Pancreas (tissue), 10 donors: ENCODE results near the gene RCAN1. TPM values are rescaled to one million over a fixed set of nuclear protein-coding genes. Genes with fewer than 3 reads are reported as not detected.

ENCODE experiments used
- ATAC-seq, 4 donors: fragments of 200-7000 bp; cut with Tn5 transposase; one replicate each; pipeline versions ENCODE4 v1.8.0 to v1.9.1; 2020; ENCODE audit warnings: mild to moderate bottlenecking in 4 of 4, moderate library complexity in 4 of 4
- DNase-seq, 6 donors: peaks; one replicate each; pipeline ENCODE4 v3.0.0-alpha.2; 2020
- FAIRE-seq: peaks from 2 replicates; lab custom pipeline; 2012; peaks lifted over from hg19 to GRCh38; lab: Jason Lieb, UNC
- H3K27ac ChIP-seq, 4 donors: fragments of 200-600 bp; sonication (generic); 1 replicate in 3 of 4; 2 replicates in 1 of 4; pipeline versions ENCODE4 v1.5.0 to v1.8.0; 2020
- H3K27me3 ChIP-seq, 4 donors: fragments of 200-600 bp; one replicate each; pipeline ENCODE4 v1.8.0; 2021
- H3K36me3 ChIP-seq, 3 donors: fragments of 200-600 bp; sonication (generic) in 1 of 3; one replicate each; pipeline versions ENCODE4 v1.5.0 to v1.8.0; 2020 to 2021
- H3K4me1 ChIP-seq, 3 donors: fragments of 200-600 bp; one replicate each; pipeline ENCODE4 v1.8.0; 2021
- H3K4me3 ChIP-seq, 4 donors: fragments of 200-600 bp; sonication (generic) in 2 of 4; one replicate each; pipeline versions ENCODE4 v1.5.0 to v1.8.0; 2020 to 2021
- H3K9me3 ChIP-seq, 4 donors: fragments of 200-600 bp; one replicate each; pipeline ENCODE4 v1.8.0; 2021
- CTCF ChIP-seq, 4 donors: fragments of 200-600 bp; sonication (generic) in 3 of 4; IDR thresholded peaks; one replicate each; pipeline versions ENCODE4 v1.5.0 to v1.8.0; 2021; ENCODE audit warnings: antibody characterized with exemption in 4 of 4
- WGBS, 2 donors: extraction: QIAGEN DNeasy Blood & Tissue Kit; methylation state at CpG; one replicate each; pipeline ENCODE4 v1.1.7; 2013; 5-methylcytosine and 5-hydroxymethylcytosine counted together
- intact Hi-C, 3 donors: fragments of 100-400 bp; cut with DNase I; formaldehyde crosslinking; loops; one replicate each; pipeline versions ENCODE4 v1.11.1 to v1.14.2; 2022
- polyA plus RNA-seq, 2 donors: library from polyadenylated mRNA; stranded (reverse); fragments of 200-250 nt; gene quantifications; one replicate each; pipeline ENCODE4 v1.2.3, GENCODE V29; 2013
- total RNA-seq, 6 donors: library from RNA; stranded (reverse); fragmentation: NEBNext Ultra II Directional in 4 of 6; extraction: Animal tissue kit (Norgen Biotek cat#: 25700) in 4 of 6; gene quantifications; one replicate each; pipeline versions ENCODE4 v1.2.1 to v1.2.4, GENCODE V29; 2021 to 2023
- donor health status: healthy with polysubstance abuse.
- donor health status: DM: no; HTN: no; CAD: no; lungs with moderate emphysema.
- donor health status: DM: no; HTN: no; CAD: no.
- donor health status: control.
- donor health status: control.
- donor health status: Bipolar disorder and iron deficiency.
- donor health status: DM: yes; HTN: yes; CAD: no.
- donor health status: DM: no; HTN: no; CAD: no.
- donor health status: DM: no; HTN: no; CAD: no.
- donor health status: DM: yes; HTN: yes; CAD: no.

RCAN1 gene
- total and polyA plus RNA-seq, 8 donors, result 9.5 to 19.7 (median 14.7) TPM

- DNase-seq, result no peak
- no peak for FAIRE-seq
- ATAC-seq, result no peak
- no peak overlapping the region for H3K27ac ChIP-seq
- no peak for TF ChIP-seq CTCF (IDR thresholded peaks at IDR 0.05)
- H3K27me3 ChIP-seq, result no peaks in the 10 kb centered on the region
- WGBS, 2 donors, result 62 to 67% methylated on average over 5 of the region's 5 CpGs
- no peaks in the 10 kb centered on the region for H3K36me3 ChIP-seq
- no peaks in the 10 kb centered on the region for H3K9me3 ChIP-seq
- intact Hi-C loops, result no loop called here
- H3K4me1 ChIP-seq, result peaks cover 0 to 8% (median 0%) of the 10 kb centered on the region in 3 donors
- no peak overlapping the region for H3K4me3 ChIP-seq
These were observed 38.8 kb downstream of the RCAN1 start for GRCh38 chr21:34576041-34576511.

- no peak for FAIRE-seq
- WGBS, 2 donors, result 91 to 93% methylated on average over 24 of the region's 24 CpGs
- Histone ChIP-seq H3K9me3 (no peaks in the 10 kb centered on the region), H3K36me3 (no peaks in the 10 kb centered on the region), H3K4me3 (no peak overlapping the region), H3K4me1 (peaks cover 0 to 10% (median 0%) of the 10 kb centered on the region in 3 donors), H3K27me3 (no peaks in the 10 kb centered on the region), H3K27ac (no peak overlapping the region)
- intact Hi-C loops, result no loop called here
- DNase-seq, result no peak
- no peak for ATAC-seq
- no peak for TF ChIP-seq CTCF (IDR thresholded peaks at IDR 0.05)
These were observed 40.0 kb downstream of the RCAN1 start for GRCh38 chr21:34574601-34575529.

- Histone ChIP-seq H3K9me3 (no peaks in the 10 kb centered on the region), H3K27ac (no peak overlapping the region), H3K4me1 (peaks cover 0 to 13% (median 0%) of the 10 kb centered on the region in 3 donors), H3K36me3 (no peaks in the 10 kb centered on the region), H3K27me3 (no peaks in the 10 kb centered on the region), H3K4me3 (no peak overlapping the region)
- 78 to 82% methylated on average over 7 of the region's 7 CpGs for WGBS, 2 donors
- intact Hi-C loops, result no loop called here
- FAIRE-seq, result no peak
- DNase-seq, result no peak
- no peak for ATAC-seq
- TF ChIP-seq CTCF (IDR thresholded peaks at IDR 0.05), result no peak
These were observed 42.9 kb downstream of the RCAN1 start for GRCh38 chr21:34571994-34572393.

- intact Hi-C loops, result no loop called here
- WGBS, 2 donors, result 86 to 91% methylated on average over 3 of the region's 3 CpGs
- no peak for TF ChIP-seq CTCF (IDR thresholded peaks at IDR 0.05)
- Histone ChIP-seq H3K4me3 (no peak overlapping the region), H3K36me3 (no peaks in the 10 kb centered on the region), H3K4me1 (peaks cover 0 to 6% (median 0%) of the 10 kb centered on the region in 3 donors), H3K9me3 (no peaks in the 10 kb centered on the region), H3K27ac (no peak overlapping the region), H3K27me3 (no peaks in the 10 kb centered on the region)
- DNase-seq, result no peak
- peak in 1 of 4 donors; percentile 43 for ATAC-seq
- FAIRE-seq, result no peak
These were observed 44.6 kb downstream of the RCAN1 start for GRCh38 chr21:34570313-34570712.
